Measurements from ENCODE around the gene CLOCK. TPM values are rescaled to one million over a fixed set of nuclear protein-coding genes. Genes with fewer than 3 reads are reported as not detected.

Gene CLOCK
- total RNA-seq, 6 donors from 2014 or later, result 10.2 to 39.6 (median 22.2) TPM

DNA sequence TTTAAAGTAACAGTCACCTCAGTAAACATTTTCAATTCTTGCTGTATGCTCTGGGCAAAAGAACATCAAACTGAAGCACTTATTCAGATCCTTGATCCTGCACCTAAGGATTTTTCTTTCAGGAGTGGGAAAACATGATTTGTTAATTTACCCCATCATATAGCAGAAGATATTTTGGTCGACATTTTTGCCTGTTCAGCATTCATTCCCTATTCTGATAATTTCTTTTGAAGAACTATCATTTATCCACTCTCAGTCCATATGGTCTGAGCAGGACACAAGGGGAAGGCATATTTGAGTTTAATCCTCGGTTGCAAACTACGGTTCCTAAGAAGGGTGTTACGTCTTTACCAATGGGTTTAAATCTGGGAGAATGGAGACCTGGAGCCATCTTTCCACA lies 1.2 kb upstream of the CLOCK start:
- Histone ChIP-seq H3K9me3 (no peaks in the 10 kb centered on the region), H3K27me3 (no peaks in the 10 kb centered on the region), H3K36me3 (no peaks in the 10 kb centered on the region), H3K27ac (peak overlapping the region in 3 of 4 donors; percentile 98 to 100 (median 99)), H3K4me1 (peaks cover 12 to 26% (median 15%) of the 10 kb centered on the region in 4 donors), H3K4me3 (peak overlapping the region in 2 of 4 donors; percentile 91 to 98)
- no peak for ATAC-seq (ENCODE audit: low FRiP score in 2 of 2)
- no peak for TF ChIP-seq POLR2A (IDR thresholded peaks at IDR 0.05)
- TF ChIP-seq EP300 (IDR thresholded peaks at IDR 0.05), result no peak
- TF ChIP-seq, protein P1, sequence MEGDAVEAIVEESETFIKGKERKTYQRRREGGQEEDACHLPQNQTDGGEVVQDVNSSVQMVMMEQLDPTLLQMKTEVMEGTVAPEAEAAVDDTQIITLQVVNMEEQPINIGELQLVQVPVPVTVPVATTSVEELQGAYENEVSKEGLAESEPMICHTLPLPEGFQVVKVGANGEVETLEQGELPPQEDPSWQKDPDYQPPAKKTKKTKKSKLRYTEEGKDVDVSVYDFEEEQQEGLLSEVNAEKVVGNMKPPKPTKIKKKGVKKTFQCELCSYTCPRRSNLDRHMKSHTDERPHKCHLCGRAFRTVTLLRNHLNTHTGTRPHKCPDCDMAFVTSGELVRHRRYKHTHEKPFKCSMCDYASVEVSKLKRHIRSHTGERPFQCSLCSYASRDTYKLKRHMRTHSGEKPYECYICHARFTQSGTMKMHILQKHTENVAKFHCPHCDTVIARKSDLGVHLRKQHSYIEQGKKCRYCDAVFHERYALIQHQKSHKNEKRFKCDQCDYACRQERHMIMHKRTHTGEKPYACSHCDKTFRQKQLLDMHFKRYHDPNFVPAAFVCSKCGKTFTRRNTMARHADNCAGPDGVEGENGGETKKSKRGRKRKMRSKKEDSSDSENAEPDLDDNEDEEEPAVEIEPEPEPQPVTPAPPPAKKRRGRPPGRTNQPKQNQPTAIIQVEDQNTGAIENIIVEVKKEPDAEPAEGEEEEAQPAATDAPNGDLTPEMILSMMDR (IDR thresholded peaks at IDR 0.05), result no peak
- TF ChIP-seq POLR2AphosphoS5 (IDR thresholded peaks at IDR 0.05), result no peak
- 70 to 80% methylated on average over 4 of the region's 4 CpGs for WGBS, 2 donors
- no peak for DNase-seq

DNA sequence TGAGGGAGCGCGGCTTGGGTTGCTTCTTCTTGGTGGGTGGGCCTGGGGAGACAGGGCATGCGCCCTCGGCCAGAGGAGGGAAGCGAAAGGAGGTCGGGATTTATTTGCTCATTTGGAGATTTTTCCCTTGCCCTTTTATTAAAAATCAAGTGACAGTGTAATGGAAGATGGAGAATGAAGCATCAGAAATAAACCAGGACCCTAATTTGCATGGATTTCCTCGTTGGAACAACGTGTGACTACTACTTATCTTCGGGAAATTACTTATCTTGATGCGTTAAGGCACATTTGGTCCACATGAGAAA lies 709 bp upstream of the CLOCK start:
- Histone ChIP-seq H3K27me3 (no peaks in the 10 kb centered on the region), H3K9me3 (no peaks in the 10 kb centered on the region), H3K4me3 (peak overlapping the region; percentile 90 to 98 (median 90)), H3K27ac (peak overlapping the region; percentile 98 to 100 (median 99)), H3K4me1 (peaks cover 12 to 26% (median 15%) of the 10 kb centered on the region in 4 donors), H3K36me3 (no peaks in the 10 kb centered on the region)
- 2% methylated on average over 10 of the region's 10 CpGs for WGBS, 2 donors
- DNase-seq (peak in 1 of 2 donors; percentile 29), ATAC-seq (ENCODE audit: low FRiP score in 2 of 2) (peak in 1 of 2 donors; percentile 39)
- TF ChIP-seq, protein P1 (IDR thresholded peaks at IDR 0.05), result no peak
- TF ChIP-seq POLR2A (IDR thresholded peaks at IDR 0.05) (no peak), EP300 (IDR thresholded peaks at IDR 0.05) (no peak), POLR2AphosphoS5 (IDR thresholded peaks at IDR 0.05) (no peak)

DNA sequence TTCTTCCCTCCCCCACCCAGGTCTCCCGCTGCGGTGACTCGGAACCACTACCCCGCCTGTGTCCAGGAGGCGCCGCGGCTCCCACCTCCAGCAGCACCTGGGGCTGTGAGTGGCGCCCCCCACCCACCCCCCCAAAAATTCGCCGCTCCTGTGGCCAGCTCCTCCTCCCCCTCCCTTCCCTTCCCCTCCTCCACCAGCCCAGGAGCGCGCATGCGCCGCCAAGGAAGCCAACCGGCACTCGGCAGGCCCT lies 278 bp downstream of the CLOCK start:
- DNase-seq, result no peak
- H3K9me3 ChIP-seq, result no peaks in the 10 kb centered on the region
- WGBS, 2 donors, result 0% methylated on average over 2 of the region's 16 CpGs; no CpG with 5 or more reads in 1 of the 2 donors
- H3K4me1 ChIP-seq, result peaks cover 12 to 26% (median 15%) of the 10 kb centered on the region in 4 donors
- peak overlapping the region; percentile 98 to 100 (median 99) for H3K27ac ChIP-seq
- peak overlapping the region; percentile 90 to 98 (median 90) for H3K4me3 ChIP-seq
- peak; percentile 87 to 91 for ATAC-seq (ENCODE audit: low FRiP score in 2 of 2)
- H3K27me3 ChIP-seq, result no peaks in the 10 kb centered on the region
- TF ChIP-seq, protein P1 (IDR thresholded peaks at IDR 0.05), result no peak
- no peak for TF ChIP-seq EP300 (IDR thresholded peaks at IDR 0.05)
- TF ChIP-seq POLR2AphosphoS5 (IDR thresholded peaks at IDR 0.05), result no peak
- no peak for TF ChIP-seq POLR2A (IDR thresholded peaks at IDR 0.05)
- H3K36me3 ChIP-seq, result no peaks in the 10 kb centered on the region

DNA sequence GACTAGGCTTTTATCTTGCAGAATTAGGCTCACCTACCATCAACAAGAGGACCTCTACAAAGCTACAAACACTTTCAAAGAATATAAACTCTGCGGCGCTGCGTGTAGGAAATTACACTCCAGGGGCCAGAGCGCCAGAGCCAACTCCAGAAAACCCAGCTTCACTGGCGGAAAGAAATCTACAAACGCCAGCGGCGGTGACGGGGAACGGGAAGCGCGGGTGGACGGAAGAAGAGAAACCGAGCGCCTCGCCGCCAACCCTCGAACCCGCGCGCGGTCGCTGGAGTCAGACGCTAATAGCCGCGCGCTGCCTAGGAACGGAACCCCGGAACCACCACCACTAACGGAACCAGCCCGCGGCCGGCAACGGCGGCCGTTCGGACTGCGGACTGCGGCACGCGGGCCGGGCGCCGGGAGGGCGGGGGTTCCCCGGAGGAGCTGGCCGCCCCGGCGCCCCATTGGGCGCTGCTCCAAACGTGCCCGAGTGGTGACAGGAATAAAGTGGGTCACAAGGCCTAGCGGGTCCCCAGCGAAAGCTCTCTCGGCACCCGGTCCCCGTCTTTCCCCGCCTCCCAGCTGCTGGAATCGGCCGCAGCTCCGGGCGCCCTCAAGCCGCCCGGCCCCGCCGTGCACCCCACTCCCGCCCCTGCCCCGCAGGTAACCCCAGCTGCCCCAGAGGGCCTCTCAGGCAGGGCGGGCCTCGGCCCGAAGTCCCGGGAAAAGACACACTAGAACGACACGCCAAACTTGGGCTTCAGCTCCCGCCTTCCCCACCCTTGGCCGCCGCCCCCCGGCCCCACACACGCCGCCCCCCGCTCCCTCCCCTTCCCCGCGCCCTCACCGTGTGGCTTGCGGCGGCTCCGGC lies 836 bp downstream of the CLOCK start:
- Histone ChIP-seq H3K36me3 (no peaks in the 10 kb centered on the region), H3K4me1 (peaks cover 12 to 26% (median 15%) of the 10 kb centered on the region in 4 donors), H3K27me3 (no peaks in the 10 kb centered on the region), H3K27ac (peak overlapping the region; percentile 98 to 100 (median 99)), H3K9me3 (no peaks in the 10 kb centered on the region), H3K4me3 (peak overlapping the region; percentile 90 to 98 (median 90))
- WGBS, 2 donors, result 0 to 1% methylated on average over 30 to 45 of the region's 87 CpGs
- TF ChIP-seq, protein P1 (IDR thresholded peaks at IDR 0.05), result peak in 1 of 6 experiments; percentile 11
- TF ChIP-seq POLR2A (IDR thresholded peaks at IDR 0.05) (peak in 2 of 4 donors; percentile 52 to 68), EP300 (IDR thresholded peaks at IDR 0.05) (no peak), POLR2AphosphoS5 (IDR thresholded peaks at IDR 0.05) (peak; percentile 43 to 57)
- ATAC-seq (ENCODE audit: low FRiP score in 2 of 2), result peak; percentile 83 to 86
- DNase-seq, result peak; percentile 81 to 96

All from upper lobe of left lung (tissue), 6 donors.